NK-92 (cell line): Measurements from ENCODE around the gene PCDH9.

Source experiments
- DNase-seq: peaks from one replicate; lab custom pipeline; 2025; ENCODE audit not compliant: unreplicated experiment; lab: John Stamatoyannopoulos, UW

PCDH9 gene

GRCh38 chr13:67168384-67168783, 61.8 kb downstream of the PCDH9 start:
- DNase-seq, result no peak

- DNase-seq, result no peak
Measured at GRCh38 chr13:67167420-67167819, 62.7 kb downstream of the PCDH9 start.

DNA sequence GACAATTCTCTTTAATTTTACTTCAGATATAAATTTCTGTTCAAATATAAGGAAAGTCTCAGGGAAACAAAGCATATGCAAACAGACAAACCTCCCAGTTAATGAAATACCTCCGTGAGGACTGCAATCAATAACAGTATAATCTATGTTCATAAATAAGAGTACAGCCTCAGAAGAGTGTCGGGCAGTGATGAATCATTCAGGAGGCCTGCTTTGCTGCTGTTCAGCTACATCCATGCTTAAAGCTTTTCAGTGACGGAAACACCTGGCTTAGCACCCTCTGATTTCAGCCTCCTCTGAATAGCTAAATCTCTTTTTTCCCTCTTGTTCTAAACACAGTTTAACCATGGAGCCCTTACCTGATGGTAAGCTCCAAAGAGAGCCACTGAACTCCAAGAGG, 69.0 kb downstream of the PCDH9 start:
- DNase-seq, result no peak

DNA sequence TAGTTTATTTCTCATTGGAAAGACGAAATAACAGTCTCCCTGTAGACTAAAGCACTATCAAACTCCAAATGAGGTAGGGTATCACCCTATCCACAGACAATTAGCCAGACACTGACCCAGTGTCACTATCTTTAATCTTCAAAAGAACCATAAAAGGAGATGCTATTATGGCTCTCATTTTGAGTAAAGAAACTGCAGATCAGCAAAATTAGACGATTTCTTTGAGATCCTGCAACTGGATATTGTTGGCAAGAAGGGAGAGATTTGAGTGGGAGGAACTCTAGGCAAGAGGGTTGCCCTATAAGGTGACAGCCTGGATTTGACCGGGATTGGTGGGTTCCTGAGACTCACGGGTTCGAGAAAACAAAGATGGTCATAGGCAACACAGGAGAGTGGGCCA, 71.2 kb downstream of the PCDH9 start:
- DNase-seq, result no peak

- DNase-seq, result no peak
Measured at GRCh38 chr13:67156723-67157060, 73.4 kb downstream of the PCDH9 start.

- DNase-seq, result no peak
Measured at GRCh38 chr13:67155898-67156722, 74.0 kb downstream of the PCDH9 start.

DNA sequence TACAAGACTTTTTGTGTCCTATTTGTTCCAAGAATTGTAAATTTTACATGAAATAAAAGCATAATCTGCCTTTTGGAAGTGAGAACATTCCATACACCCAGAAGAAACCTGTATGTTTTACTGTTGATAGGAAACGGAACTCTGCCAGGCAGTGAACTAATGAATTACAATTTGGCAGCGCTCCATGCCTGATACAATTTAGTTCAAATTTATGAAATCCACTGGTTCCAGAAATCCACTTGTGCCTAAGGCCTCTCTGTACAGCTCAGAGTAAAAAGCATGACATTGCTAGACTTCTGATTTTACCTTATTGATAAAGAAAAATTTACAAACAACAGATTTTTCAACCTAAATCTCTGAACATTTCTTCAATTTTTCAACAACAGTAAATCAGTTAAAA, 78.1 kb downstream of the PCDH9 start:
- DNase-seq, result no peak

DNA sequence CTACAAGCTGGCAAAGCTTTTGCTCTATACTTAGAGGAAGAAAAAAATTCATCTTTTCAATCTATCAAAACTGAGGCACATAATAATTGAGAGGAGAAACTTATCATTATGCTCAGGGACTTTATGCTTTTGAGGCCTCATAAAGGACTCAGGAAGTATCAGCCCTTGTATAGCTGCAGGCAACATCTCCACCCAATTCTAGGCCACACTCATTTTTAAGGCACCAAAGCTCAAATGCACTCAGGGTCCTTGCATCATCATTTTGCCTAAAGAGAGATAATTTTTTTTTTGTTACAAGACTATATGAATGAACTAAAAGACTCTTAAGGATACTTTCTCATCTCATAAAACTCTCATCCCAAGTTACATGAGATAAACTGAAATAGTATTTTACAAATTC, 78.5 kb downstream of the PCDH9 start:
- DNase-seq, result no peak

DNA sequence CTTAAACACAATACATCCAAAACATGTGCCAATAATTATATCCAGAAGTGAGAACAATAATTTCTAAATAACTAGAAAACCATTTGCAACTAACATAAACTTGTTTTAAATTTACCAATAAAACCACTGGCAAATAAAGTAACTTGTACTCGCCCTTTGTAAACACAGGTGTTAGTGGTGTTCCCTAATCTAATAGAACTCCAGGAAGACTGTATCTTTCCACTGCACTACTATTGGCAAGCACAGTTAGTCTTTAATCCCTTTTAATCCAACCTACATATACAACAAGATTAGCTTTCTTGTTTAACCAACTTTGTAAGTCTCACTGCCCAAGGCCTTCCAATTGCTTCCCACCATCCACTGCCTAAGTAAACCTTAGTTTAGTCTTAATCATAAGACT, 79.5 kb downstream of the PCDH9 start:
- no peak for DNase-seq

- no peak for DNase-seq
Measured at GRCh38 chr13:67148161-67148571, 82.0 kb downstream of the PCDH9 start.

DNA sequence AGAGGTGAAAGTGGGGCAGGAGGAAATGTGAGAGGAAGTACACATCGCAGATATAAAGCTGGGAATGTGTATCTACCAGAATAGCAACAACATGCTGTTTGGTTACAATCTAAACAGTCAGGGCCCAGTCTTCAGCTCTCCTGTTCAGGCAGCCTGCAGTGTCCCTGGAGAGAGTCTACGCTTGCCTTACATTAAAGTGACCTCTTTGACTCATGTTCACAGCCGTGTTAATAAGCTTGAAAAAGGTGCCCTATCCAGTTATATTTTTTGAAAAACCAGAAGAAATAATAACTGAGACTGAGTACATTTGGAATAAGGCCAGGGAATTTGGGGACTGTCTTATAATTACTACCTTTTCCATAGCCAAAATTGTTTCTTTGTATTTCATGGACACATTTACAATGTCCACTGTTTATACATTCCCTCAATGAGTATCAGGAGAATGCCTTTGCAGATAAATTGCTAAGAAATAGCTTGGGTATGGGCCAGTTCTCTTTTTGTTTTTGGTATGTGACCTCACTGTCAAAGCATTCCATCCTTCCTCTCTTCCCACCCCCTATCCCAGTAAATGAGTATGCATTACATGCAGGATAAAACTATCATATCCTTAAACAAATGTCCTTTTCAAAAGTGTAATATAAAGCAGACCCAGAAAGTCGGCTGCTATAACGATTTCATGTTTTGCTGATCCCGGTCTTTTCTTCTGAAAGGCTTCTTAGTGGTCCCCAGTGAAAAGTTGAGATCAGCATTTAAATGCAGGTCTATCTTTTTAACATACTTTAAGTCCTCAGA, 82.6 kb downstream of the PCDH9 start:
- DNase-seq, result no peak

- no peak for DNase-seq
Measured at GRCh38 chr13:67146523-67147130, 83.5 kb downstream of the PCDH9 start.

- DNase-seq, result no peak
Measured at GRCh38 chr13:67145950-67146349, 84.2 kb downstream of the PCDH9 start.

DNA sequence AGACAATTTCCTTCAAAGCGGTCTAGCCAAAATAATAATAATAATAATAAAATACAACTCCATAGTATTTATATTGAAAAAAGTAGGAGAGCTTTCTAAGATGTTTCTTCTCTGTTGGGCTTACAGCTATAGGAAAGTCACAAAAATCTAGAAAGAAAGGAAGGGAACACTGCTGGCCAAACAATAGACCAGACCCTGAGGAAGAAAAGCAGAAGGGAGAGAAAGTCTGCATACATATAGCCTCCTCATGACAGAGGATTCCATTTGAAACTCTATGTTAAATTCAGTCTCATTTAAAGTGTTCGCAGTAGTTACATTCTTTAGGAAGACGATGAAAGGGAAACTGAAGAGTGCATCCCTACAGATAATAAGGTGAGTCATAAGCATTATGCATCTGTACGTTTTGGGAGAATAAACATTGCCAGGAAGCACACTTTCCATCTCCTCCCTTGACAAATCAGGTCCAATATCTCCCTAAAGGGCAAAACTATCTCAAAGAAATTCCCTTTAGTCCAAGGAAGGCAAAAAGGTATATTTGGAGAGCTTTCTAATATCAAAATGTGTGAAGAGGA, 86.5 kb downstream of the PCDH9 start:
- DNase-seq, result no peak

DNA sequence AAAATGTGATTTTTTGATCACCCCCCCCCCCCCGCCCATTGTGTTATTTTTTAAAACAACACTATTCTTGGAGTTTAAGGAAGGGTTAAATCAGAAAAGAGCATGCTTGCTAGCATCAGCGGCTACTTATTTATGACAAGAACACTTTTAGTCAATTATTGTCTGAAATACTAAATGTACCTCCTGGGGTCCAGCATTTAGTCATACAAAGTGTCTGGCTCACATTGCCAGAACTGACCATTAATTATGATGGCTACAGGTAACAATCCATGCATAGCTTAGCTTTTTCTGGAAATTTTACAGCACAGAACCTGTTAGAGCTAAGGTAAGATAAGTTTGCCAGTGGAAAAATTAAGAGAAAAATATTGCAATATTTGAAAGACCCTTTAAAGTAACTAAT, 90.1 kb downstream of the PCDH9 start:
- DNase-seq, result no peak

DNA sequence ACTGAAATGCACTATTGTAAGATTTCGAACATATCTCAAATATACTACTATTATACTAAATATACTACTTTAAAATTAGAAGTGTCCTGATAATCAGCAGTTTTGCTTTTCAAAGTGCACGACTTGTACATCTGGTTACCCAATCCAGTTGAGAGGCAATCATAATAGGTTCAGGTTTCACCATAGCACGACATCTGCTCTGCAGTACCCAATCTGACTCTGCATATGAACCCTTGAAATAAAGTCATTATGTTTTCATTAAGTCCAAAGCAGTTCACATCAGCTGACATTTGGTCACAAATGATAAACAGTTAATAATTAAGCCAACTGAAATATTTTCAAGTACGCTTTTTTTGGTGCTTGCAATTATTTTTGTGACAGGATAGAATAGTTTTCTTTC, 90.6 kb downstream of the PCDH9 start:
- DNase-seq, result no peak

GRCh38 chr13:67138970-67139369, 91.2 kb downstream of the PCDH9 start:
- DNase-seq, result no peak

- no peak for DNase-seq
Measured at GRCh38 chr13:67137044-67137735, 92.9 kb downstream of the PCDH9 start.

GRCh38 chr13:67136157-67136556, 94.0 kb downstream of the PCDH9 start:
- DNase-seq, result no peak

DNA sequence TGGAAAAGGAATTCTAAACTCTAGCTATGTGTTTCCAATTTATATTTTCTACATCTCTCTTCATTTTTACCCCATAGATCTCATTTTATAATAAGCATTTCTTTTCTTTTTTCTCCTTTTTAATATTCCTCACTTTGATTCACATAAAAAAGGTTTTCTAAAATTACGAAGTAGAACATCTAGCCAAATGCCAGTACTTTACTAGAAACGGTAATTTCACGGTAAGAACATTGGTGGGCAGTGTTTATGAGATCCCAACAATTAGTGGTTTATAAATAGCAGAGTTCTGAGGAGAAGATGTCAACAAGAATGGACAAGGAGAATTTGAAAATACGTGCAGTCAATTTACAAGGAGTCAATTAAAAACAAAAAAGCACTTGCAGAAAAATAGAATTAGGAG, 94.8 kb downstream of the PCDH9 start:
- DNase-seq, result no peak
